ENCODE measurements around the gene MEF2C. TPM values are rescaled to one million over a fixed set of nuclear protein-coding genes. Genes with fewer than 3 reads are reported as not detected.

MEF2C gene
- total and polyA plus RNA-seq, 2 experiments from 2014 or later: 3.2 to 3.4 TPM

- H3K4me2 ChIP-seq (ENCODE audit: unreplicated experiment): no peak overlapping the region
- no peaks in the 10 kb centered on the region for H3K9me3 ChIP-seq (ENCODE audit: low read depth)
- 0 out of 2 replicates have a peak, but pooled peaks cover 4% of the 10 kb centered on the region for H3K4me1 ChIP-seq (ENCODE audit: insufficient read depth)
- H3F3A ChIP-seq (ENCODE audit: insufficient read depth): no peaks in the 10 kb centered on the region
- H4K20me1 ChIP-seq (ENCODE audit: insufficient read depth): no peaks in the 10 kb centered on the region
- H3K79me2 ChIP-seq (ENCODE audit: insufficient read depth): no peaks in the 10 kb centered on the region
- H3K9me2 ChIP-seq (ENCODE audit: insufficient read depth): no peaks in the 10 kb centered on the region
- DNase-seq: no peak
- H3K4me3 ChIP-seq: no peak overlapping the region
- H3K36me3 ChIP-seq (ENCODE audit: low read depth): no peaks in the 10 kb centered on the region
- no peak for TF ChIP-seq EZH2 (IDR thresholded peaks at IDR 0.05; ENCODE audit: insufficient read depth, poor library complexity, severe bottlenecking)
- TF ChIP-seq EZH2phosphoT487 (IDR thresholded peaks at IDR 0.05; ENCODE audit: insufficient read depth, low read depth): no peak
- in situ Hi-C loops (cut with MboI): no loop called here
- 24 to 28% methylated on average over 25 of the region's 25 CpGs for WGBS, 2 experiments (ENCODE audit: low coverage in 1 of 2, low lambda C conversion rate in 2 of 2, missing lambda C conversion rate in 2 of 2)
- H3K27me3 ChIP-seq (replicated peaks; ENCODE audit: insufficient read depth): peaks cover 98% of the 10 kb centered on the region
- no peak overlapping the region for H2AFZ ChIP-seq
- no peak overlapping the region for H3K9ac ChIP-seq
- no peak overlapping the region for H3K27ac ChIP-seq
Measured at GRCh38 chr5:88671505-88672499, 211.2 kb downstream of the MEF2C start.

- H3K79me2 ChIP-seq (ENCODE audit: insufficient read depth): no peaks in the 10 kb centered on the region
- no peaks in the 10 kb centered on the region for H3K36me3 ChIP-seq (ENCODE audit: low read depth)
- in situ Hi-C loops (cut with MboI): no loop called here
- no peaks in the 10 kb centered on the region for H4K20me1 ChIP-seq (ENCODE audit: insufficient read depth)
- H3K9me2 ChIP-seq (ENCODE audit: insufficient read depth): no peaks in the 10 kb centered on the region
- H2AFZ ChIP-seq: no peak overlapping the region
- H3F3A ChIP-seq (ENCODE audit: insufficient read depth): no peaks in the 10 kb centered on the region
- H3K4me3 ChIP-seq: no peak overlapping the region
- DNase-seq: no peak
- H3K4me2 ChIP-seq (ENCODE audit: unreplicated experiment): no peak overlapping the region
- H3K27me3 ChIP-seq (replicated peaks; ENCODE audit: insufficient read depth): peaks cover 100% of the 10 kb centered on the region
- 0 out of 2 replicates have a peak, but pooled peaks cover 4% of the 10 kb centered on the region for H3K4me1 ChIP-seq (ENCODE audit: insufficient read depth)
- no peaks in the 10 kb centered on the region for H3K9me3 ChIP-seq (ENCODE audit: low read depth)
- H3K9ac ChIP-seq: no peak overlapping the region
- 41 to 47% methylated on average over 1 of the region's 1 CpG for WGBS, 2 experiments (ENCODE audit: low coverage in 1 of 2, low lambda C conversion rate in 2 of 2, missing lambda C conversion rate in 2 of 2)
- H3K27ac ChIP-seq: no peak overlapping the region
- TF ChIP-seq EZH2 (IDR thresholded peaks at IDR 0.05; ENCODE audit: insufficient read depth, poor library complexity, severe bottlenecking): no peak
- no peak for TF ChIP-seq EZH2phosphoT487 (IDR thresholded peaks at IDR 0.05; ENCODE audit: insufficient read depth, low read depth)
Measured at GRCh38 chr5:88671106-88671504, 211.9 kb downstream of the MEF2C start.

GRCh38 chr5:88670461-88670860 is 212.5 kb downstream of the MEF2C start:
- no peak for DNase-seq
- Histone ChIP-seq H3F3A (ENCODE audit: insufficient read depth) (no peaks in the 10 kb centered on the region), H3K9ac (no peak overlapping the region), H3K9me3 (ENCODE audit: low read depth) (no peaks in the 10 kb centered on the region), H3K4me2 (ENCODE audit: unreplicated experiment) (no peak overlapping the region), H3K4me3 (no peak overlapping the region), H4K20me1 (ENCODE audit: insufficient read depth) (no peaks in the 10 kb centered on the region), H3K27me3 (replicated peaks; ENCODE audit: insufficient read depth) (peaks cover 100% of the 10 kb centered on the region), H3K4me1 (ENCODE audit: insufficient read depth) (0 out of 2 replicates have a peak, but pooled peaks cover 4% of the 10 kb centered on the region), H3K79me2 (ENCODE audit: insufficient read depth) (no peaks in the 10 kb centered on the region), H3K9me2 (ENCODE audit: insufficient read depth) (no peaks in the 10 kb centered on the region), H3K36me3 (ENCODE audit: low read depth) (no peaks in the 10 kb centered on the region), H3K27ac (no peak overlapping the region), H2AFZ (no peak overlapping the region)
- in situ Hi-C loops (cut with MboI): no loop called here
- TF ChIP-seq EZH2phosphoT487 (IDR thresholded peaks at IDR 0.05; ENCODE audit: insufficient read depth, low read depth) (no peak), EZH2 (IDR thresholded peaks at IDR 0.05; ENCODE audit: insufficient read depth, poor library complexity, severe bottlenecking) (no peak)
- WGBS, 2 experiments (ENCODE audit: low coverage in 1 of 2, low lambda C conversion rate in 2 of 2, missing lambda C conversion rate in 2 of 2): 36 to 41% methylated on average over 1 of the region's 1 CpG

- 26 to 36% methylated on average over 3 of the region's 3 CpGs for WGBS, 2 experiments (ENCODE audit: low coverage in 1 of 2, low lambda C conversion rate in 2 of 2, missing lambda C conversion rate in 2 of 2)
- no peak overlapping the region for H2AFZ ChIP-seq
- DNase-seq: no peak
- TF ChIP-seq EZH2 (IDR thresholded peaks at IDR 0.05; ENCODE audit: insufficient read depth, poor library complexity, severe bottlenecking) (no peak), EZH2phosphoT487 (IDR thresholded peaks at IDR 0.05; ENCODE audit: insufficient read depth, low read depth) (no peak)
- no peaks in the 10 kb centered on the region for H3F3A ChIP-seq (ENCODE audit: insufficient read depth)
- H3K79me2 ChIP-seq (ENCODE audit: insufficient read depth): no peaks in the 10 kb centered on the region
- no peak overlapping the region for H3K4me2 ChIP-seq (ENCODE audit: unreplicated experiment)
- 0 out of 2 replicates have a peak, but pooled peaks cover 4% of the 10 kb centered on the region for H3K4me1 ChIP-seq (ENCODE audit: insufficient read depth)
- H3K27me3 ChIP-seq (replicated peaks; ENCODE audit: insufficient read depth): peaks cover 100% of the 10 kb centered on the region
- H3K27ac ChIP-seq: no peak overlapping the region
- H4K20me1 ChIP-seq (ENCODE audit: insufficient read depth): no peaks in the 10 kb centered on the region
- H3K9me2 ChIP-seq (ENCODE audit: insufficient read depth): no peaks in the 10 kb centered on the region
- no peaks in the 10 kb centered on the region for H3K36me3 ChIP-seq (ENCODE audit: low read depth)
- no peak overlapping the region for H3K9ac ChIP-seq
- H3K9me3 ChIP-seq (ENCODE audit: low read depth): no peaks in the 10 kb centered on the region
- no peak overlapping the region for H3K4me3 ChIP-seq
- in situ Hi-C loops (cut with MboI): no loop called here
Measured at GRCh38 chr5:88669371-88670050, 213.5 kb downstream of the MEF2C start.

Data from GM23248 (cell line).